Heart right ventricle (tissue), 16 donors: ENCODE data around the gene PRCP. TPM values are rescaled to one million over a fixed set of nuclear protein-coding genes. Genes with fewer than 3 reads are reported as not detected.

ENCODE experiments used
- ATAC-seq, 8 donors: fragments of 200-7000 bp; cut with Tn5 transposase; one replicate each; pipeline ENCODE4 v1.9.1; 2020; ENCODE audit warnings: mild to moderate bottlenecking in 8 of 8, moderate library complexity in 8 of 8, moderate number of reproducible peaks in 1 of 8
- DNase-seq, 2 donors: peaks; one replicate each; pipeline ENCODE4 v3.0.0-alpha.2; 2020
- H3K27ac ChIP-seq, 10 donors: fragments of 200-600 bp; sonication (generic) in 2 of 10; one replicate each; pipeline versions ENCODE4 v1.5.0 to v1.8.0; 2020 to 2022; ENCODE audit warnings: mild to moderate bottlenecking in 3 of 10
- H3K27me3 ChIP-seq, 7 donors: fragments of 200-600 bp; one replicate each; pipeline ENCODE4 v1.8.0; 2021 to 2022; ENCODE audit warnings: mild to moderate bottlenecking in 2 of 7
- H3K36me3 ChIP-seq, 9 donors: fragments of 200-600 bp; sonication (generic) in 1 of 9; one replicate each; pipeline versions ENCODE4 v1.5.0 to v1.8.0; 2020 to 2022; ENCODE audit warnings: mild to moderate bottlenecking in 2 of 9
- H3K4me1 ChIP-seq, 9 donors: fragments of 200-600 bp; sonication (generic) in 1 of 9; one replicate each; pipeline versions ENCODE4 v1.5.0 to v1.8.0; 2020 to 2022; ENCODE audit warnings: mild to moderate bottlenecking in 4 of 9
- H3K4me3 ChIP-seq, 10 donors: fragments of 200-600 bp; sonication (generic) in 2 of 10; one replicate each; pipeline versions ENCODE4 v1.5.0 to v1.8.0; 2020 to 2022; ENCODE audit warnings: mild to moderate bottlenecking in 7 of 10, moderate library complexity in 2 of 10
- H3K9me3 ChIP-seq, 11 donors: fragments of 200-600 bp in 10 of 11; sonication (generic) in 2 of 11; one replicate each; pipeline versions ENCODE4 v1.5.0 to v1.8.0; 2013 to 2022; ENCODE audit warnings: mild to moderate bottlenecking in 2 of 11, control low read depth in 1 of 11, moderate library complexity in 1 of 11
- WGBS, 2 donors: extraction: QIAGEN DNeasy Blood & Tissue Kit; methylation state at CpG; one replicate each; pipeline ENCODE4 v1.1.7; 2013; ENCODE audit warnings: inconsistent platforms in 1 of 2; 5-methylcytosine and 5-hydroxymethylcytosine counted together
- intact Hi-C, 10 donors: fragments of 100-400 bp; cut with DNase I; formaldehyde crosslinking; loops; one replicate each; pipeline versions ENCODE4 v1.11.1 to v1.14.2; 2022
- polyA plus RNA-seq, 2 donors: library from polyadenylated mRNA; stranded (reverse); fragments of 200-250 nt; gene quantifications; one replicate each; pipeline ENCODE4 v1.2.3, GENCODE V29; 2013
- total RNA-seq, 10 donors: library from RNA; stranded (reverse); fragmentation: NEBNext Ultra II Directional in 3 of 10; extraction: Animal tissue kit (Norgen Biotek cat#: 25700) in 3 of 10; gene quantifications; one replicate each; pipeline versions ENCODE4 v1.2.1 to v1.2.4, GENCODE V29; 2021 to 2023
- TF ChIP-seq, protein P1 (sequence below), 9 donors: fragments of 200-600 bp; sonication (generic) in 2 of 9; IDR thresholded peaks; one replicate each; pipeline versions ENCODE4 v1.5.0 to v1.8.0; 2021 to 2022; ENCODE audit warnings: antibody characterized with exemption in 9 of 9, mild to moderate bottlenecking in 5 of 9, moderate library complexity in 1 of 9
- donor health status: Arrhythmogenic right ventricular cardiomyopathy.
- donor health status: ischemic (EF 13 %, LVEDD 7.1; RV severe dilation, severe dysfunction).
- donor health status: healthy with polysubstance abuse.
- donor health status: DM: no; HTN: yes; CAD: no.
- donor health status: DM: no; HTN: no; CAD: no.
- donor health status: ischemic (EF 25% LVEDD 6.9; RV normal size, moderate dysfunction).
- donor health status: ischemic (EF 25% LVEDD 5.7; RV mildly dilated, moderate dysfunction).
- donor health status: healthy.
- donor health status: DM: yes; HTN: yes; CAD: no.
- donor health status: Ischemic cardiomyopathy.
- donor health status: ischemic (EF 35%, LVEDD 5.7; RV mildly dilated, moderate dysfunction).
- donor health status: nonischemic (EF 11% LVEDD 7.7; RV severe dilation, severe dysfunction).
- donor health status: DM: yes; HTN: yes; CAD: no.
- donor health status: PGD.
- donor health status: ischemic (EF 29% LVEDD 5.4; RV normal size, mild dysfunction).
- donor health status: nonischemic (EF 23%, LVEDD 6.1; RV moderate dilation, normal function).

The PRCP gene
- total and polyA plus RNA-seq, 12 donors, result 18.0 to 89.8 (median 40.8) TPM

DNA sequence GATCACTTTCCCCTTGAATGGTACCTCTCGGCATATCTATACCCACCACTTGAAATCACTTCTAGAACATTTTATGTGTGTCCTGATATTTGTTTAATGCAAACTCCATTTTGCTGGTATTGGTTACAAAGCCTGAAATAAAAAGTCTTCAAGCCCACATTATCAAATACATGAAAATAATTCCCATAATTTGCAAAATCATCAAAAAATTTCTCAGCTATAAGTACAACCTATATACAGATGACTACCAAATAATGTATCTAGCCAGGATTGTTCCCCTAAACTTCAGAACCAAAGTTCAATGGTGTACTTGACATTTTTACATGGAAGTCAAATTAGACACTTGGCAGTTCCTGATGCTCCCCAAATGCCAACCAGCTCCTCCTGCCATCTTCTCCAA, 71.8 kb downstream of the PRCP start:
- intact Hi-C loops, result no loop called here
- Histone ChIP-seq H3K36me3 (peaks cover 0 to 38% (median 7%) of the 10 kb centered on the region in 9 donors), H3K9me3 (no peaks in the 10 kb centered on the region), H3K27ac (no peak overlapping the region), H3K4me1 (peaks cover 0 to 12% (median 2%) of the 10 kb centered on the region in 9 donors), H3K4me3 (no peak overlapping the region), H3K27me3 (no peaks in the 10 kb centered on the region)
- no peak for ATAC-seq
- no peak for DNase-seq
- TF ChIP-seq, protein P1, sequence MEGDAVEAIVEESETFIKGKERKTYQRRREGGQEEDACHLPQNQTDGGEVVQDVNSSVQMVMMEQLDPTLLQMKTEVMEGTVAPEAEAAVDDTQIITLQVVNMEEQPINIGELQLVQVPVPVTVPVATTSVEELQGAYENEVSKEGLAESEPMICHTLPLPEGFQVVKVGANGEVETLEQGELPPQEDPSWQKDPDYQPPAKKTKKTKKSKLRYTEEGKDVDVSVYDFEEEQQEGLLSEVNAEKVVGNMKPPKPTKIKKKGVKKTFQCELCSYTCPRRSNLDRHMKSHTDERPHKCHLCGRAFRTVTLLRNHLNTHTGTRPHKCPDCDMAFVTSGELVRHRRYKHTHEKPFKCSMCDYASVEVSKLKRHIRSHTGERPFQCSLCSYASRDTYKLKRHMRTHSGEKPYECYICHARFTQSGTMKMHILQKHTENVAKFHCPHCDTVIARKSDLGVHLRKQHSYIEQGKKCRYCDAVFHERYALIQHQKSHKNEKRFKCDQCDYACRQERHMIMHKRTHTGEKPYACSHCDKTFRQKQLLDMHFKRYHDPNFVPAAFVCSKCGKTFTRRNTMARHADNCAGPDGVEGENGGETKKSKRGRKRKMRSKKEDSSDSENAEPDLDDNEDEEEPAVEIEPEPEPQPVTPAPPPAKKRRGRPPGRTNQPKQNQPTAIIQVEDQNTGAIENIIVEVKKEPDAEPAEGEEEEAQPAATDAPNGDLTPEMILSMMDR (IDR thresholded peaks at IDR 0.05), result no peak
- WGBS, 2 donors, result 93 to 100% methylated on average over 1 of the region's 1 CpG

DNA sequence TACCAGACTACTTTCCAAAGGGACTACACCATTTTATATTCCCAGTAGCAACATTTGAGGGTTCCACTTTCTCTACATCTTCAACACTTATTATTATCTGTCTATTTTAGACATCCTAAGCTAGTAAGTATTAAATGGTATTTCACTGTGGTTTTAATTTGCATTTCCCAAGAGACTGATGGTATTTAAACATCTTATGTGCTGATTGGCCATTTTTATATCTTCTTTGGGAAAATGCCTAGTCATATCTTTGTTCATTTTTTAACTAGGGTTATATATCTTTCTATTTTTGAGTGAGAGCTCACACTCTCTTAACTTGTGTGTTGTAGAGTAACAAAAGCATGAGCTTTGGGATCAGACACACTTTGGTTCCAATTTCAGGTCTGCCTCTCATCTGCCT, 73.7 kb downstream of the PRCP start:
- DNase-seq, result no peak
- Histone ChIP-seq H3K4me1 (peaks cover 0 to 25% (median 5%) of the 10 kb centered on the region in 9 donors), H3K36me3 (peaks cover 0 to 24% (median 7%) of the 10 kb centered on the region in 9 donors), H3K27ac (no peak overlapping the region), H3K27me3 (no peaks in the 10 kb centered on the region), H3K4me3 (no peak overlapping the region), H3K9me3 (no peaks in the 10 kb centered on the region)
- TF ChIP-seq, protein P1 (IDR thresholded peaks at IDR 0.05), result no peak
- intact Hi-C loops, result no loop called here
- no peak for ATAC-seq

DNA sequence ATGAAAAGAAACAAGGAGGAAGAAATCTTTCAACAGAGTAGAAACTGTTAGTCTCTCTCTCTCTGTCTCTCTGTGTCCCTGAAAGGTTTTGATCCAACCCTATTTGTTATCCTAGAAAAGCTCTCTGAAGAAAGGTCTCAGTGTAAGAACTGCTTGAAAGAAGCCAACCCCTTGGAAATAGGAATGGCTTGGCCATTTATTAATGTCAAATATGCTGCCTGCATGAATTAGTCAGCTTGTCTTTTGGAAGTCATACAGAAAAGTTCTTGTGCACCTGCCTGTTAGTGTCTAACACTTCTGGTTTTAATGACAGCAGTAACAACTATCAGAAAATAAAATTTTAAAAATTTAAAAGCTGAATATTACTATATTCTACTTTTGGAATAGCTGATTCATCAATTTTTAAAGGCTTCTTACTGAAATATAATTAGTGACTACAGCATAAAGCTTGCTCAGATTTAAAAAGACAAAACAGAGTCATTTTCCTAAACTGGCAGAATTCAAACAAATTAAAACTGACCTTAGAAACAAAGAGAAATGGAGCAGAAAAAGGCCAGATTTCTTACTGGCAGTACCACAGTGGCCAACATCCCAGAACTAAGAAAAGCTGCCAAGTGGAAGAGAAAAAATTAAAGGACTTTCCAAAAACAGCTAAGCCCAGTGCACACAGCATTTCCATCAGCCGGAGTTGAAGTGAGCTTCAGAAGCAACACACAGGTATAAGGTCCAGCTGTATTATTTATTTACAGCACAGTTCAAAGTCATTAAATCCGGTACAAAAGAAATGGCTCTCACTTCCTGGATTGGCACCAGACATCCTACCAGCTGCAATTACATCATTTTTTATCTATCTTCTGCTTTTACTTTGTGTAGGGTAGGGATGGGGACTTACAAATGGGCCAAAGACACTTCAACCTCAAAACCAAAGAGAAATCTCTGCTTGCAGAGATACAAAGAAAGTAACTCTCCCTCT, 76.3 kb downstream of the PRCP start:
- TF ChIP-seq, protein P1 (IDR thresholded peaks at IDR 0.05), result no peak
- H3K27me3 ChIP-seq, result no peaks in the 10 kb centered on the region
- intact Hi-C loops, result no loop called here
- H3K4me3 ChIP-seq, result no peak overlapping the region
- 43 to 57% methylated on average over 2 of the region's 2 CpGs for WGBS, 2 donors
- peaks cover 0 to 24% (median 7%) of the 10 kb centered on the region in 9 donors for H3K36me3 ChIP-seq
- DNase-seq (no peak), ATAC-seq (no peak)
- H3K9me3 ChIP-seq, result no peaks in the 10 kb centered on the region
- H3K27ac ChIP-seq, result no peak overlapping the region
- H3K4me1 ChIP-seq, result peaks cover 0 to 25% (median 5%) of the 10 kb centered on the region in 9 donors

DNA sequence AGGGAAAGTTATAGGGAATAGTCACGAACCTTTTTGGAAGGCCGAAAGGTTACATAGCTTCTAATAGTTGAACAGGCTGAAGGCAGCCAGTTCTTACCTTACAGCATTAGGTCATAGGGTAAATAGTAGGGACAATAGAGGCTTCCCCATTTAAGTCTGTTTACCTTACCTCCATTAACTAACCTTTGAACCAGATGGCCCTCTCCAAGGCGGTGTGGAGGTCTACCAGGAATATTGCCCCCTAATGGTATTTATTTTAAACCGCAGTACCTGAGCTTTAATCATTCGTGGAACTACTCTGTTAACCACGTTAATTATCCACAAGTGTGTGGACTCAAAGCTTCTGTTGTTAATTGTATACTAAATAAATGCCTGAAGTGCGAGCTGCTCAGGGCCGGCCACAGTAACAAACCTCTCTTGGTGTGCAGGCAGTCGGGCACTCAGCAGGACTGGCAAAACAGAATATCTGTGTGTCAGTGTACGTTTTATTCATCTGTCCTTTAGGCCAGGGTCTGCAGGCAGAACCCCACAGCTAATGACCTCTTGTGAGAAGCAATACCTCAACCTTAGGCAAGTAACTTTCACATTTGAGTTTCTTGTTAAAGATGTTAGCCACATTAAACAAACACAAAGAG, 81.7 kb downstream of the PRCP start:
- ATAC-seq (no peak), DNase-seq (no peak)
- H3K9me3 ChIP-seq, result no peaks in the 10 kb centered on the region
- no peak overlapping the region for H3K4me3 ChIP-seq
- intact Hi-C loops, result no loop called here
- no peak overlapping the region for H3K27ac ChIP-seq
- H3K27me3 ChIP-seq, result peaks cover 0 to 17% (median 0%) of the 10 kb centered on the region in 7 donors
- H3K36me3 ChIP-seq, result peaks cover 0 to 3% (median 0%) of the 10 kb centered on the region in 9 donors
- TF ChIP-seq, protein P1 (IDR thresholded peaks at IDR 0.05), result no peak
- 86 to 87% methylated on average over 10 of the region's 10 CpGs for WGBS, 2 donors
- peaks cover 0 to 14% (median 2%) of the 10 kb centered on the region in 9 donors for H3K4me1 ChIP-seq
